Mesendoderm (in vitro differentiated cells): ENCODE data around the gene ACP3.

Source experiments
- DNase-seq: peaks from one replicate; pipeline ENCODE4 v3.0.0; 2013
- H2AK5ac ChIP-seq: 2 replicates; pipeline ENCODE4 v1.6.1; 2013; ENCODE audit warnings: low read length, inconsistent platforms
- H2BK120ac ChIP-seq: 2 replicates; pipeline ENCODE4 v1.6.1; 2013; ENCODE audit warnings: low read depth, mild to moderate bottlenecking, low read length, moderate library complexity, mixed read lengths
- H2BK15ac ChIP-seq: replicated peaks from 2 replicates; pipeline ENCODE4 v1.6.1; 2013; ENCODE audit warnings: low read depth, mild to moderate bottlenecking, moderate library complexity
- H2BK5ac ChIP-seq: 2 replicates; pipeline ENCODE4 v1.6.1; 2013; ENCODE audit warnings: low read length, inconsistent platforms
- H3K18ac ChIP-seq: 2 replicates; pipeline ENCODE4 v1.6.1; 2013; ENCODE audit warnings: mild to moderate bottlenecking, low read length, mixed read lengths
- H3K23ac ChIP-seq: one replicate; pipeline ENCODE4 v1.6.1; 2013; ENCODE audit warnings: low read length
- H3K27ac ChIP-seq: 2 replicates; pipeline ENCODE4 v1.5.1; 2013; ENCODE audit warnings: low read depth, mild to moderate bottlenecking, inconsistent platforms, low read length, moderate library complexity
- H3K27me3 ChIP-seq: 2 replicates; pipeline ENCODE4 v1.6.1; 2013; ENCODE audit warnings: low read length, control low read depth, mild to moderate bottlenecking, inconsistent platforms; ENCODE audit not compliant: insufficient read depth, poor library complexity
- H3K36me3 ChIP-seq: 2 replicates; pipeline ENCODE4 v1.6.1; 2013; ENCODE audit warnings: low read length, inconsistent platforms; ENCODE audit not compliant: control insufficient read depth, insufficient read depth
- H3K4ac ChIP-seq: one replicate; pipeline ENCODE4 v1.6.1; 2013; ENCODE audit warnings: low read depth, mild to moderate bottlenecking, low read length, moderate library complexity
- H3K4me1 ChIP-seq: 2 replicates; pipeline ENCODE4 v1.6.1; 2013; ENCODE audit warnings: low read depth, low read length, inconsistent platforms; ENCODE audit not compliant: control insufficient read depth
- H3K4me2 ChIP-seq: 2 replicates; pipeline ENCODE4 v1.6.1; 2013; ENCODE audit warnings: low read length
- H3K4me3 ChIP-seq: 2 replicates; pipeline ENCODE4 v1.5.1; 2013; ENCODE audit warnings: mild to moderate bottlenecking, low read length
- H3K56ac ChIP-seq: one replicate; pipeline ENCODE4 v1.6.1; 2013; ENCODE audit warnings: low read length
- H3K79me1 ChIP-seq: 2 replicates; pipeline ENCODE4 v1.6.1; 2013; ENCODE audit warnings: low read length, inconsistent platforms
- H3K79me2 ChIP-seq: 2 replicates; pipeline ENCODE4 v1.6.1; 2013; ENCODE audit warnings: mild to moderate bottlenecking, low read length; ENCODE audit not compliant: control insufficient read depth, insufficient read depth
- H3K9ac ChIP-seq: 2 replicates; pipeline ENCODE4 v1.6.1; 2013; ENCODE audit warnings: low read length, inconsistent platforms
- H4K5ac ChIP-seq: one replicate; pipeline ENCODE4 v1.6.1; 2013; ENCODE audit warnings: low read length
- H4K8ac ChIP-seq: one replicate; pipeline ENCODE4 v1.6.1; 2013; ENCODE audit warnings: low read depth, mild to moderate bottlenecking, control low read depth, low read length, moderate library complexity
- WGBS: extraction: QIAGEN DNeasy Blood & Tissue Kit; methylation state at CpG from one replicate; pipeline ENCODE4 v1.1.7; 2013; ENCODE audit warnings: low lambda C conversion rate, missing lambda C conversion rate; ENCODE audit not compliant: insufficient coverage; ENCODE audit errors: extremely low coverage; 5-methylcytosine and 5-hydroxymethylcytosine counted together

Gene ACP3

DNA sequence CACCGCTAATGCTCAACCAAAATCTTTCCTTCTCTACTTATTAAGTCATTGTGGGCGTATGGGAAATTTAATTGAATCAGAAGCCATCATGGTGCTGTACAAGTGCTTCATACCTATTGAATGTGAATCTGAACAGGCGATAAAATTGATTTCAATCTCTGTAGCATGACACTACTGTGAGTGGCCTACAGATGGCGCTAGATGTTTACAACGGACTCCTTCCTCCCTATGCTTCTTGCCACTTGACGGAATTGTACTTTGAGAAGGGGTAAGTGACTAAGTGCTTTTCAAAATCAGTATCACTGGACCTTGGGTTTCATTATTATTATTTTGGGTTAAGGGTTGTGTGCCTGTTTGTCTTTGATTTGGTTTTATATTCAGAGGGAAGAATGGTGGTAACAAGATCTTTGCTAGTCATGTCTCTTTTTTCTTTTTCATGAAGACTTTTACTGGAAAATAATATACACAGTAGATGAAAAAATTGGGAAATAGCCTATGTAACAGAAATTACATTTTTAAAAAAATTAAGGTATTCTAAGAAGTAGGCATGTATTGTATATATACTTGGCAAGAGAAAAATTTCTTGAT, 35.4 kb downstream of the ACP3 start:
- no peak overlapping the region for H2BK5ac ChIP-seq
- H2BK15ac ChIP-seq = no peak overlapping the region
- H3K27ac ChIP-seq = no peak overlapping the region
- no peak overlapping the region for H3K4me3 ChIP-seq
- H3K79me1 ChIP-seq = no peaks in the 10 kb centered on the region
- H4K8ac ChIP-seq = no peak overlapping the region
- no peak overlapping the region for H3K23ac ChIP-seq
- no peaks in the 10 kb centered on the region for H3K27me3 ChIP-seq
- H2BK120ac ChIP-seq = no peak overlapping the region
- H3K56ac ChIP-seq = no peak overlapping the region
- H3K79me2 ChIP-seq = no peaks in the 10 kb centered on the region
- no CpG with 5 or more reads among the region's 6 CpGs for WGBS
- H3K4ac ChIP-seq = no peak overlapping the region
- H3K9ac ChIP-seq = no peak overlapping the region
- H2AK5ac ChIP-seq = no peak overlapping the region
- H3K4me2 ChIP-seq = no peak overlapping the region
- H3K4me1 ChIP-seq = no peaks in the 10 kb centered on the region
- no peak overlapping the region for H3K18ac ChIP-seq
- no peak overlapping the region for H4K5ac ChIP-seq
- no peaks in the 10 kb centered on the region for H3K36me3 ChIP-seq
- DNase-seq = peak; percentile 76

DNA sequence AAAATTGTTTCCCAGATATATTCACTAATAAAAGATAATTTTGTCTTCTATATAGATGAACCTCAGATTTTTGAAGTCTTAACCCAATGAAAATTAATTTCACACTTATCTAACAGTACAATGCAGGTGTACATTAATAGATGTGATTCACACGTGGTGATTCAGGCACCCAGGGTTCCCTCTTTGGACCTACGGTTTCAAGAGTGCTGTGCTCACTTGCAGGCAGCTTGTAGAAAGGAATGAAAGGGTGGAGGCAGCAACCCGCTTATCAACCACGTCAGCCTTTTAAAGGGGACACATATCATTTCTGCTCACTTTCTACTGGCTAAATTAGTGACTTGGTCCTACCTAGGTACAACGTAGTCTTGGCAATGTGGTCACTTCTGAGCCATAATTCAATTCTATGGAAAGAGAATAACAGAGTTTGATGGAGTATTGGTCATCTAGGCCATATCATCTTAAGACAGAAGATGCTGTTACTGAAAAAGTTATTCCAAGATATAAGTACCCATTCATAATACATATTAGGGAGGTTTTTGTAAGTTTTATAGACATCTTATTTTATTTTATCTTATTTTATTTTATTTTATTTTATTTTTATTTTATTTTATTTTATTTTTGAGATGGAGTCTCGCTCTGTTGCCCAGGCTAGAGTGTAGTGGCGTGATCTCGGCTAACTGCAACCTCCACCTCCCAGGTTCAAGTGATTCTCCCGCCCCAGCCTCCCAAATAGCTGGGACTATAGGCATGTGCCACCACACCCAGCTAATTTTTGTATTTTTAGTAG, 37.9 kb downstream of the ACP3 start:
- H2BK5ac ChIP-seq = no peak overlapping the region
- no peaks in the 10 kb centered on the region for H3K79me2 ChIP-seq
- H3K4me1 ChIP-seq = no peaks in the 10 kb centered on the region
- H3K56ac ChIP-seq = no peak overlapping the region
- no peak overlapping the region for H2BK120ac ChIP-seq
- no CpG with 5 or more reads among the region's 9 CpGs for WGBS
- no peaks in the 10 kb centered on the region for H3K27me3 ChIP-seq
- H3K4me2 ChIP-seq = no peak overlapping the region
- H2AK5ac ChIP-seq = no peak overlapping the region
- H3K79me1 ChIP-seq = no peaks in the 10 kb centered on the region
- H3K23ac ChIP-seq = no peak overlapping the region
- no peak overlapping the region for H3K4ac ChIP-seq
- no peak overlapping the region for H4K5ac ChIP-seq
- H3K18ac ChIP-seq = no peak overlapping the region
- no peaks in the 10 kb centered on the region for H3K36me3 ChIP-seq
- H2BK15ac ChIP-seq = no peak overlapping the region
- H3K27ac ChIP-seq = no peak overlapping the region
- no peak overlapping the region for H4K8ac ChIP-seq
- no peak overlapping the region for H3K9ac ChIP-seq
- no peak for DNase-seq
- H3K4me3 ChIP-seq = no peak overlapping the region

DNA sequence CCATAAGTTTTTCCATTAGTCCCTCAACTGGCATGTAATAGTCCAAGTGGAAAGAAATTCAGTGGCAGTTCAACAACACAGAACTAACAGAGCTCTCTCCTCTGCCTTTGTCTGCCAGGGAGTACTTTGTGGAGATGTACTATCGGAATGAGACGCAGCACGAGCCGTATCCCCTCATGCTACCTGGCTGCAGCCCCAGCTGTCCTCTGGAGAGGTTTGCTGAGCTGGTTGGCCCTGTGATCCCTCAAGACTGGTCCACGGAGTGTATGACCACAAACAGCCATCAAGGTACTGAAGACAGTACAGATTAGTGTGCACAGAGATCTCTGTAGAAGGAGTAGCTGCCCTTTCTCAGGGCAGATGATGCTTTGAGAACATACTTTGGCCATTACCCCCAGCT, 39.4 kb downstream of the ACP3 start:
- H3K18ac ChIP-seq = no peak overlapping the region
- H3K4me3 ChIP-seq = no peak overlapping the region
- no peak overlapping the region for H2BK15ac ChIP-seq
- H3K4me2 ChIP-seq = no peak overlapping the region
- no peak overlapping the region for H4K5ac ChIP-seq
- H3K4ac ChIP-seq = no peak overlapping the region
- H3K79me1 ChIP-seq = no peaks in the 10 kb centered on the region
- H3K27me3 ChIP-seq = no peaks in the 10 kb centered on the region
- DNase-seq = no peak
- no peaks in the 10 kb centered on the region for H3K79me2 ChIP-seq
- H4K8ac ChIP-seq = no peak overlapping the region
- no peak overlapping the region for H2BK120ac ChIP-seq
- WGBS = no CpG with 5 or more reads among the region's 5 CpGs
- H3K27ac ChIP-seq = no peak overlapping the region
- no peak overlapping the region for H2BK5ac ChIP-seq
- no peak overlapping the region for H2AK5ac ChIP-seq
- no peak overlapping the region for H3K23ac ChIP-seq
- H3K36me3 ChIP-seq = no peaks in the 10 kb centered on the region
- no peak overlapping the region for H3K9ac ChIP-seq
- H3K56ac ChIP-seq = no peak overlapping the region
- no peaks in the 10 kb centered on the region for H3K4me1 ChIP-seq

- H2BK15ac ChIP-seq = no peak overlapping the region
- H3K4me1 ChIP-seq = no peaks in the 10 kb centered on the region
- DNase-seq = no peak
- no peak overlapping the region for H2AK5ac ChIP-seq
- H4K8ac ChIP-seq = no peak overlapping the region
- no peaks in the 10 kb centered on the region for H3K79me2 ChIP-seq
- H3K27ac ChIP-seq = no peak overlapping the region
- no CpG with 5 or more reads among the region's 1 CpG for WGBS
- H3K27me3 ChIP-seq = no peaks in the 10 kb centered on the region
- no peaks in the 10 kb centered on the region for H3K79me1 ChIP-seq
- no peak overlapping the region for H3K56ac ChIP-seq
- peak overlapping the region; percentile 10 for H3K4ac ChIP-seq
- H3K36me3 ChIP-seq = no peaks in the 10 kb centered on the region
- no peak overlapping the region for H3K18ac ChIP-seq
- no peak overlapping the region for H3K4me2 ChIP-seq
- no peak overlapping the region for H2BK120ac ChIP-seq
- H3K23ac ChIP-seq = no peak overlapping the region
- H3K9ac ChIP-seq = no peak overlapping the region
- H2BK5ac ChIP-seq = no peak overlapping the region
- H3K4me3 ChIP-seq = no peak overlapping the region
- H4K5ac ChIP-seq = no peak overlapping the region
Observed at GRCh38 chr3:132360717-132361116, 43.5 kb downstream of the ACP3 start.

DNA sequence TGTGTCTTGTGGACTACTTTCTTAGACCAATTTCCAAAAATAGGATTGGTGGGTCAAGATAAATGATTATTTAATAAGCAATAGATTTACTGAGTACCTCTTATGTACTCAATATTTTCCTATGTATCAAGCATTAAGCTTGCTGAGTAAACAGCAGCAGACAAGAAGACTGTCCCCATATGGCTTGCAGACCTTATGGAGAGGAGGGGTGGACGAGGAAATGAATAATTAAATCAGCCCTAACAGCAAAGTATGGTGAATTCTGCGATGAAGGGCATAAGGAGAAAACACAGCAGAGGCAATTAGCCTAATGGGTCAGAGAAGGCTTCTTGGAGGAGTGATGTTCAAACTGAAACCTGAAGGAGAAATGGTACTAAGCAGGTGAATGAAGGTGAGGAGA, 45.1 kb downstream of the ACP3 start:
- DNase-seq = no peak
- Histone ChIP-seq H3K4me3 (no peak overlapping the region), H3K56ac (no peak overlapping the region), H2BK120ac (no peak overlapping the region), H2BK5ac (no peak overlapping the region), H3K79me1 (no peaks in the 10 kb centered on the region), H4K8ac (no peak overlapping the region), H2AK5ac (no peak overlapping the region), H3K79me2 (no peaks in the 10 kb centered on the region), H3K4me2 (no peak overlapping the region), H3K4me1 (no peaks in the 10 kb centered on the region), H3K27ac (no peak overlapping the region), H3K23ac (no peak overlapping the region), H2BK15ac (no peak overlapping the region), H3K36me3 (no peaks in the 10 kb centered on the region), H3K18ac (no peak overlapping the region), H3K4ac (no peak overlapping the region), H3K27me3 (no peaks in the 10 kb centered on the region), H3K9ac (no peak overlapping the region), H4K5ac (no peak overlapping the region)
- no CpG with 5 or more reads among the region's 2 CpGs for WGBS

DNA sequence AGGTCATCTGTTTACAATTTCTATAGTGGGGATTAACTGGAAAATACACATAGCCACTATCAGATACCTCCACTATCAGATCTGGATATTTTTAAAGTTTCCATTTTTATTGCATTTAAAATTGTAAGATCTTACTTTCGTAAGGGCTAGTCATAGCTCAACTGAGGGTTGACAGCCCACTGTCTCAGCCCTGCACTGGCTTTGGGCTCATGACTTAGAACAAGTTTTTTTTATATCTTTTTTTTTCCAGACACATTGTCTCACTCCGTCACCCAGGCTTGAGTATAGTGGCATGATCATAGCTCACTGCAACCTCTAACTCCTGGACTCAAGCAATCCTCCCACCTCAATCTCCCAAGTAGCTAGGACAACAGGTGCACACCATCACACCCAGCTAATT, 51.3 kb downstream of the ACP3 start:
- Histone ChIP-seq H3K4me3 (no peak overlapping the region), H2BK5ac (no peak overlapping the region), H3K23ac (no peak overlapping the region), H3K56ac (no peak overlapping the region), H2AK5ac (no peak overlapping the region), H2BK15ac (no peak overlapping the region), H3K9ac (no peak overlapping the region), H3K79me2 (no peaks in the 10 kb centered on the region), H3K4me2 (no peak overlapping the region), H3K79me1 (no peaks in the 10 kb centered on the region), H3K36me3 (no peaks in the 10 kb centered on the region), H3K4ac (no peak overlapping the region), H3K27ac (no peak overlapping the region), H3K18ac (no peak overlapping the region), H3K27me3 (no peaks in the 10 kb centered on the region), H3K4me1 (no peaks in the 10 kb centered on the region), H4K8ac (no peak overlapping the region), H4K5ac (no peak overlapping the region), H2BK120ac (no peak overlapping the region)
- DNase-seq = no peak
- no CpG with 5 or more reads among the region's 2 CpGs for WGBS
